HG03159 (cell line): ENCODE data around the gene NECTIN2.
"Not testable (repeated sequence)": the region's sequence is repeated elsewhere in the genome, so short reads cannot be mapped to it uniquely, and the experiment has no call there.

ENCODE experiments used
- ATAC-seq: cut with Tn5 transposase; IDR thresholded peaks from one replicate; pipeline ENCODE4 v1.9.1; 2021; ENCODE audit warnings: mild to moderate bottlenecking, moderate library complexity; ENCODE audit not compliant: unreplicated experiment

Gene NECTIN2

GRCh38 chr19:44882063-44882462, 36.0 kb downstream of the NECTIN2 start:
- no peak for ATAC-seq

- ATAC-seq = not testable (repeated sequence)
These were observed 36.7 kb downstream of the NECTIN2 start for GRCh38 chr19:44882619-44883397.

- no peak for ATAC-seq
These were observed 37.8 kb downstream of the NECTIN2 start for GRCh38 chr19:44883922-44884321.

- no peak for ATAC-seq
These were observed 38.5 kb downstream of the NECTIN2 start for GRCh38 chr19:44884566-44884965.

- ATAC-seq = no peak
These were observed 40.0 kb downstream of the NECTIN2 start for GRCh38 chr19:44886141-44886540.

GRCh38 chr19:44887648-44888047, 41.6 kb downstream of the NECTIN2 start:
- no peak for ATAC-seq

GRCh38 chr19:44888335-44888734, 42.2 kb downstream of the NECTIN2 start:
- not testable (repeated sequence) for ATAC-seq

GRCh38 chr19:44889830-44890365, 43.8 kb downstream of the NECTIN2 start:
- ATAC-seq = no peak

- ATAC-seq = peak; percentile 77
These were observed 44.4 kb downstream of the NECTIN2 start for GRCh38 chr19:44890366-44891015.

GRCh38 chr19:44891016-44891882, 45.2 kb downstream of the NECTIN2 start, which contains the start of gene TOMM40:
TSS of gene TOMM40 (plus strand) at chr19:44891254. CDS start at chr19:44891416, 162 bp downstream.
- peak; percentile 56 for ATAC-seq

GRCh38 chr19:44892932-44893331, 46.8 kb downstream of the NECTIN2 start:
- ATAC-seq = no peak

- no peak for ATAC-seq
These were observed 47.4 kb downstream of the NECTIN2 start for GRCh38 chr19:44893332-44894051.

GRCh38 chr19:44894052-44894400, 47.9 kb downstream of the NECTIN2 start:
- ATAC-seq = no peak

GRCh38 chr19:44894946-44895345, 48.8 kb downstream of the NECTIN2 start:
- no peak for ATAC-seq

- no peak for ATAC-seq
These were observed 51.7 kb downstream of the NECTIN2 start for GRCh38 chr19:44897835-44898234.

- ATAC-seq = no peak
These were observed 54.5 kb downstream of the NECTIN2 start for GRCh38 chr19:44900328-44901244.

GRCh38 chr19:44903216-44903601, 57.1 kb downstream of the NECTIN2 start:
- ATAC-seq = no peak

- ATAC-seq = no peak
These were observed 57.7 kb downstream of the NECTIN2 start for GRCh38 chr19:44903602-44904425.
